ENCODE results near the gene SP110.

- TF ChIP-seq CTCF (IDR thresholded peaks at IDR 0.05; ENCODE audit: insufficient read depth, low read depth, low read length) (no peak), EZH2 (IDR thresholded peaks at IDR 0.05; ENCODE audit: insufficient read depth, low read length) (no peak)
Measured at GRCh38 chr2:230140667-230141066, 79.1 kb downstream of the SP110 start.

Data from astrocyte (in vitro differentiated cells and primary cell).